Endothelial cell of umbilical vein (primary cell): ENCODE measurements around the gene MICALL1. TPM values are rescaled to one million over a fixed set of nuclear protein-coding genes. Genes with fewer than 3 reads are reported as not detected.

Experiments
- BruUV-seq: library from RNA; stranded (reverse); fragments of 400-500 nt; replicated peaks from 2 replicates; lab custom pipeline; 2021; lab: Mats Ljungman, UMichigan
- CTCF ChIA-PET: fragments of 300-600, 350-600 bp; sonication (Branson Sonifier 250); formaldehyde crosslinking; loops from one replicate; lab custom pipeline; 2021; ENCODE audit warnings: antibody characterized with exemption, inconsistent platforms; lab: Charles Lee
- POLR2A ChIA-PET: fragments of 300-600, 350-600 bp; sonication (Branson Sonifier 250); formaldehyde crosslinking; loops from one replicate; lab custom pipeline; 2021; ENCODE audit warnings: antibody characterized with exemption, inconsistent platforms; lab: Charles Lee
- DNase-seq: peaks from one replicate; pipeline ENCODE4 v3.0.0-alpha.2; 2011; ENCODE audit warnings: low read depth, low spot score
- FAIRE-seq: peaks from 2 replicates; lab custom pipeline; 2011; peaks lifted over from hg19 to GRCh38; lab: Jason Lieb, UNC
- H2AFZ ChIP-seq: 2 replicates; pipeline ENCODE4 v1.6.0; 2012; ENCODE audit warnings: low read depth, low read length, control low read depth, inconsistent platforms
- H3K27ac ChIP-seq: 2 replicates; pipeline ENCODE4 v1.5.1; 2011; ENCODE audit warnings: low read depth, mild to moderate bottlenecking, control low read depth, low read length, moderate library complexity; ENCODE audit not compliant: insufficient read depth
- H3K27me3 ChIP-seq, 2 experiments: 2 replicates each; pipeline versions ENCODE4 v1.6.0 to v1.6.1; 2011; ENCODE audit warnings: low read length in 2 of 2, mixed read lengths in 1 of 2; ENCODE audit not compliant: control insufficient read depth in 2 of 2, insufficient read depth in 2 of 2
- H3K36me3 ChIP-seq, 2 experiments: 2 replicates in 1 of 2; 3 replicates in 1 of 2; pipeline ENCODE4 v1.5.1; 2011; ENCODE audit warnings: low read length in 2 of 2, mild to moderate bottlenecking in 1 of 2, moderate library complexity in 1 of 2; ENCODE audit not compliant: control insufficient read depth in 2 of 2, insufficient read depth in 2 of 2; ENCODE audit errors: extremely low read depth in 1 of 2
- H3K4me1 ChIP-seq: 3 replicates; pipeline ENCODE4 v1.5.1; 2011; ENCODE audit warnings: mild to moderate bottlenecking, low read length; ENCODE audit not compliant: control insufficient read depth, insufficient read depth; ENCODE audit errors: extremely low read depth
- H3K4me2 ChIP-seq: 2 replicates; pipeline ENCODE4 v1.6.1; 2011; ENCODE audit warnings: low read length, control low read depth, mixed read lengths; ENCODE audit not compliant: insufficient read depth
- H3K4me3 ChIP-seq, 3 experiments: fragments of 200-600 bp in 1 of 3; sonication (generic), shearing (Covaris generic) in 1 of 3; replicated peaks in 1 of 3; 2 replicates each; pipeline ENCODE4 v1.5.1; 2011 to 2016; ENCODE audit warnings: control low read depth in 3 of 3, low read length in 3 of 3, mild to moderate bottlenecking in 2 of 3, inconsistent platforms in 1 of 3, low read depth in 1 of 3, moderate library complexity in 1 of 3; ENCODE audit not compliant: insufficient read depth in 1 of 3
- H3K79me2 ChIP-seq: 2 replicates; pipeline ENCODE4 v1.6.0; 2012; ENCODE audit warnings: low read length, inconsistent platforms; ENCODE audit not compliant: control insufficient read depth, insufficient read depth
- H3K9ac ChIP-seq: replicated peaks from 2 replicates; pipeline ENCODE3; 2011; ENCODE audit warnings: low read length, control low read depth; ENCODE audit not compliant: insufficient read depth; ENCODE audit errors: extremely low read depth
- H3K9me1 ChIP-seq: replicated peaks from 3 replicates; pipeline ENCODE4 v1.6.0; 2011; ENCODE audit warnings: mild to moderate bottlenecking, low read length; ENCODE audit not compliant: control insufficient read depth, insufficient read depth; ENCODE audit errors: extremely low read depth
- H3K9me3 ChIP-seq: replicated peaks from 2 replicates; pipeline ENCODE4 v1.5.1; 2012; ENCODE audit warnings: low read length, inconsistent platforms; ENCODE audit not compliant: control insufficient read depth, insufficient read depth
- H4K20me1 ChIP-seq: replicated peaks from 2 replicates; pipeline ENCODE3; 2011; ENCODE audit warnings: mild to moderate bottlenecking, low read length; ENCODE audit not compliant: control insufficient read depth, insufficient read depth; ENCODE audit errors: extremely low read depth
- CTCF ChIP-seq, 2 donors: IDR thresholded peaks; 1 replicate in 1 of 2; 2 replicates in 1 of 2; pipeline ENCODE4 v1.5.1; 2011; ENCODE audit warnings: low read length in 2 of 2, mild to moderate bottlenecking in 2 of 2, moderate library complexity in 2 of 2, control low read depth in 1 of 2, inconsistent platforms in 1 of 2, low read depth in 1 of 2; ENCODE audit not compliant: insufficient read depth in 1 of 2; ENCODE audit errors: extremely low read depth in 1 of 2
- EZH2 ChIP-seq: IDR thresholded peaks from 2 replicates; pipeline ENCODE4 v1.6.1; 2012; ENCODE audit warnings: borderline replicate concordance, low read depth, mild to moderate bottlenecking, moderate library complexity, low read length, inconsistent platforms; ENCODE audit not compliant: severe bottlenecking
- FOS ChIP-seq: IDR thresholded peaks from 2 replicates; pipeline ENCODE4 v1.6.1; 2011; ENCODE audit warnings: mild to moderate bottlenecking, low read length, moderate library complexity, borderline replicate concordance; ENCODE audit not compliant: insufficient read depth
- GATA2 ChIP-seq: IDR thresholded peaks from 2 replicates; pipeline ENCODE4 v1.7.0; 2011; ENCODE audit warnings: low read depth, mild to moderate bottlenecking, moderate library complexity, mixed read lengths, low read length; ENCODE audit not compliant: insufficient read length, insufficient read depth
- JUN ChIP-seq: IDR thresholded peaks from 2 replicates; pipeline ENCODE4 v1.6.1; 2011; ENCODE audit warnings: borderline replicate concordance, low read depth; ENCODE audit not compliant: insufficient read length, insufficient read depth
- MAX ChIP-seq: IDR thresholded peaks from 2 replicates; pipeline ENCODE4 v1.6.1; 2011; ENCODE audit not compliant: insufficient read depth, insufficient read length
- MYC ChIP-seq: IDR thresholded peaks from one replicate; pipeline ENCODE4 v1.6.1; 2011; ENCODE audit warnings: mild to moderate bottlenecking, low read depth, low read length
- POLR2A ChIP-seq: IDR thresholded peaks from 2 replicates; pipeline ENCODE4 v1.6.1; 2012; ENCODE audit warnings: low read depth, mild to moderate bottlenecking, control low read depth, low read length
- POLR2AphosphoS5 ChIP-seq: IDR thresholded peaks from 2 replicates; pipeline ENCODE4 v1.6.1; 2012; ENCODE audit warnings: low read depth, mild to moderate bottlenecking, control low read depth, low read length, moderate library complexity; ENCODE audit not compliant: insufficient read depth
- dilution Hi-C: fragments of 300-500 bp; cut with MboI; formaldehyde crosslinking; loops from one replicate; pipeline ENCODE4 v1.15.0; 2019; ENCODE audit warnings: low sequenced_read_pairs; ENCODE audit not compliant: extremely low pct_ligation_motif_present
- intact Hi-C: fragments of 100-400 bp; cut with micrococcal nuclease; formaldehyde crosslinking; loops from one replicate; pipeline ENCODE4 v1.10.0; 2022
- polyA plus RNA-seq, 4 experiments: library from polyadenylated mRNA; depleted of rRNA in 3 of 4; stranded (reverse) in 3 of 4; unstranded in 1 of 4; fragments of >200 nt; gene quantifications; 2 replicates each; pipeline versions ENCODE4 v1.2.1 to v1.2.3, GENCODE V29; 2011 to 2012; ENCODE audit warnings: missing spikeins in 1 of 4
- total RNA-seq: library from RNA; stranded (reverse); gene quantifications from 2 replicates; pipeline ENCODE4 v1.2.3, GENCODE V29; 2021

MICALL1 gene
- total and polyA plus RNA-seq, 2 donors (not counting 3 experiments of a cell fraction or from before 2014, with no cell fraction given) = 23.9 to 66.9 TPM

GRCh38 chr22:37896181-37896592 lies 9.9 kb upstream of the MICALL1 start:
- Histone ChIP-seq H3K4me1 (peaks cover 16% of the 10 kb centered on the region), H4K20me1 (no peaks in the 10 kb centered on the region), H3K4me2 (peak overlapping the region; percentile 31), H3K27ac (peak overlapping the region; percentile 40), H3K9me1 (no peaks in the 10 kb centered on the region), H2AFZ (no peak overlapping the region), H3K27me3 (no peaks in the 10 kb centered on the region), H3K4me3 (no peak overlapping the region), H3K36me3 (no peaks in the 10 kb centered on the region), H3K9me3 (no peaks in the 10 kb centered on the region), H3K9ac (peak overlapping the region; percentile 15), H3K79me2 (no peaks in the 10 kb centered on the region)
- CTCF ChIA-PET = interaction anchor here (1.2 to 3.6 kb wide), 6 partner anchors 9 to 69 kb away, joined by 4 to 29 read pairs (median 6); partner anchors contain the start of gene MICALL1
- intact Hi-C loops = no loop called here
- DNase-seq (peak; percentile 48), FAIRE-seq (peak; percentile 88)
- TF ChIP-seq POLR2A (no peak), MAX (no peak), MYC (no peak), JUN (peak; percentile 25), EZH2 (no peak), FOS (no peak), GATA2 (no peak), POLR2AphosphoS5 (no peak)
- BruUV-seq = no TSS peak
- dilution Hi-C loops = no loop called here
- POLR2A ChIA-PET = interaction anchor here (0.5 to 1.1 kb wide), 2 partner anchors 10 to 23 kb away, joined by 3 to 6 read pairs; partner anchors contain the start of gene MICALL1

- ChIA-PET CTCF (interaction anchor here (1.2 to 3.6 kb wide), 7 partner anchors 8 to 68 kb away, joined by 3 to 29 read pairs (median 6); partner anchors contain the start of gene MICALL1), POLR2A (interaction anchor here (1.1 kb wide), 1 partner anchor 9 kb away, joined by 3 read pairs; the partner anchor contains the start of gene MICALL1)
- Histone ChIP-seq H3K9ac (no peak overlapping the region), H3K27me3 (no peaks in the 10 kb centered on the region), H3K9me1 (no peaks in the 10 kb centered on the region), H3K79me2 (no peaks in the 10 kb centered on the region), H3K4me1 (peaks cover 16% of the 10 kb centered on the region), H4K20me1 (no peaks in the 10 kb centered on the region), H3K9me3 (no peaks in the 10 kb centered on the region), H3K4me3 (no peak overlapping the region), H3K36me3 (no peaks in the 10 kb centered on the region), H3K27ac (no peak overlapping the region), H3K4me2 (no peak overlapping the region), H2AFZ (no peak overlapping the region)
- intact Hi-C loops (no loop called here), dilution Hi-C loops (no loop called here)
- no peak for FAIRE-seq
- DNase-seq = no peak
- no TSS peak for BruUV-seq
- TF ChIP-seq POLR2A = no peak
- TF ChIP-seq CTCF (IDR thresholded peaks at IDR 0.05; ENCODE audit: extremely low read depth in 1 of 2, insufficient read depth in 1 of 2, low read depth in 1 of 2, low read length in 2 of 2) = no peak
- no peak for TF ChIP-seq JUN
- TF ChIP-seq GATA2 = no peak
These were observed 9.2 kb upstream of the MICALL1 start for GRCh38 chr22:37896939-37897338.
